AG04450 (cell line): ENCODE data around the gene SLC2A9. TPM values are rescaled to one million over a fixed set of nuclear protein-coding genes. Genes with fewer than 3 reads are reported as not detected.

Experiments used
- CTCF ChIA-PET: fragments of 300-600, 350-600 bp; formaldehyde crosslinking; extraction: SDS; loops from one replicate; lab custom pipeline; 2022; ENCODE audit warnings: antibody characterized with exemption, inconsistent platforms; lab: Charles Lee
- POLR2A ChIA-PET: fragments of 350-600 bp; formaldehyde crosslinking; extraction: SDS; loops from one replicate; lab custom pipeline; 2021; ENCODE audit warnings: antibody characterized with exemption, inconsistent platforms; lab: Yijun Ruan, JAX
- DNase-seq: peaks from one replicate; pipeline ENCODE4 v3.0.0-alpha.2; 2011; ENCODE audit warnings: low read depth, low spot score
- H3K27ac ChIP-seq: one replicate; pipeline ENCODE4 v1.5.1; 2012; ENCODE audit warnings: low read depth, low read length, control low read depth
- H3K27me3 ChIP-seq: one replicate; pipeline ENCODE4 v1.6.0; 2012; ENCODE audit warnings: low read length; ENCODE audit not compliant: control insufficient read depth, insufficient read depth
- H3K4me3 ChIP-seq: 2 replicates; pipeline ENCODE4 v1.5.1; 2011; ENCODE audit warnings: mild to moderate bottlenecking, low read depth, low read length, control low read depth
- H3K9me3 ChIP-seq: 2 replicates; pipeline ENCODE4 v1.5.1; 2012; ENCODE audit warnings: low read length; ENCODE audit not compliant: control insufficient read depth, insufficient read depth
- polyA plus RNA-seq: library from polyadenylated mRNA; depleted of rRNA; stranded (reverse); fragments of >200 nt; gene quantifications from 2 replicates; pipeline ENCODE4 v1.2.3, GENCODE V29; 2011
- TF ChIP-seq, protein P1 (sequence below): IDR thresholded peaks from 2 replicates; pipeline ENCODE4 v1.5.1; 2011; ENCODE audit warnings: low read depth, low read length, control low read depth, inconsistent platforms

The SLC2A9 gene
- polyA plus RNA-seq, 1 experiment: 2.4 TPM

DNA sequence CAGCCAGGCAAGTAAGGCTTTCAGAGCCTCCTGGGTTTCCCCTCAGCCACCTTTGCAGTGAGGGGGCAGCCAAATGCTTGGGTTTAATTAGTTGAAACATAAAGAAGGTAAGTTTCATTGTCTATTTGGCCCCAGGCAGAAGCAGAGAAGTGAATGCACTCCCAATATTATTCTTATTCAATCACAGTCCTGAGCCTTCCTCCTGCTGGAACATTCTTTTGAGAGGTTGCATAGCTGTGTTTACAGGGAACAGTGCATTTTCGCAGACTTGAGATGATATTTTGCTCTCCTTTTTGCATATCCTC, 13.9 kb downstream of the SLC2A9 start:
- Histone ChIP-seq H3K27me3 (no peaks in the 10 kb centered on the region), H3K9me3 (no peaks in the 10 kb centered on the region), H3K27ac (no peak overlapping the region), H3K4me3 (no peak overlapping the region)
- DNase-seq: no peak
- ChIA-PET CTCF (no interaction called here), POLR2A (no interaction called here)
- TF ChIP-seq, protein P1, sequence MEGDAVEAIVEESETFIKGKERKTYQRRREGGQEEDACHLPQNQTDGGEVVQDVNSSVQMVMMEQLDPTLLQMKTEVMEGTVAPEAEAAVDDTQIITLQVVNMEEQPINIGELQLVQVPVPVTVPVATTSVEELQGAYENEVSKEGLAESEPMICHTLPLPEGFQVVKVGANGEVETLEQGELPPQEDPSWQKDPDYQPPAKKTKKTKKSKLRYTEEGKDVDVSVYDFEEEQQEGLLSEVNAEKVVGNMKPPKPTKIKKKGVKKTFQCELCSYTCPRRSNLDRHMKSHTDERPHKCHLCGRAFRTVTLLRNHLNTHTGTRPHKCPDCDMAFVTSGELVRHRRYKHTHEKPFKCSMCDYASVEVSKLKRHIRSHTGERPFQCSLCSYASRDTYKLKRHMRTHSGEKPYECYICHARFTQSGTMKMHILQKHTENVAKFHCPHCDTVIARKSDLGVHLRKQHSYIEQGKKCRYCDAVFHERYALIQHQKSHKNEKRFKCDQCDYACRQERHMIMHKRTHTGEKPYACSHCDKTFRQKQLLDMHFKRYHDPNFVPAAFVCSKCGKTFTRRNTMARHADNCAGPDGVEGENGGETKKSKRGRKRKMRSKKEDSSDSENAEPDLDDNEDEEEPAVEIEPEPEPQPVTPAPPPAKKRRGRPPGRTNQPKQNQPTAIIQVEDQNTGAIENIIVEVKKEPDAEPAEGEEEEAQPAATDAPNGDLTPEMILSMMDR: no peak

DNA sequence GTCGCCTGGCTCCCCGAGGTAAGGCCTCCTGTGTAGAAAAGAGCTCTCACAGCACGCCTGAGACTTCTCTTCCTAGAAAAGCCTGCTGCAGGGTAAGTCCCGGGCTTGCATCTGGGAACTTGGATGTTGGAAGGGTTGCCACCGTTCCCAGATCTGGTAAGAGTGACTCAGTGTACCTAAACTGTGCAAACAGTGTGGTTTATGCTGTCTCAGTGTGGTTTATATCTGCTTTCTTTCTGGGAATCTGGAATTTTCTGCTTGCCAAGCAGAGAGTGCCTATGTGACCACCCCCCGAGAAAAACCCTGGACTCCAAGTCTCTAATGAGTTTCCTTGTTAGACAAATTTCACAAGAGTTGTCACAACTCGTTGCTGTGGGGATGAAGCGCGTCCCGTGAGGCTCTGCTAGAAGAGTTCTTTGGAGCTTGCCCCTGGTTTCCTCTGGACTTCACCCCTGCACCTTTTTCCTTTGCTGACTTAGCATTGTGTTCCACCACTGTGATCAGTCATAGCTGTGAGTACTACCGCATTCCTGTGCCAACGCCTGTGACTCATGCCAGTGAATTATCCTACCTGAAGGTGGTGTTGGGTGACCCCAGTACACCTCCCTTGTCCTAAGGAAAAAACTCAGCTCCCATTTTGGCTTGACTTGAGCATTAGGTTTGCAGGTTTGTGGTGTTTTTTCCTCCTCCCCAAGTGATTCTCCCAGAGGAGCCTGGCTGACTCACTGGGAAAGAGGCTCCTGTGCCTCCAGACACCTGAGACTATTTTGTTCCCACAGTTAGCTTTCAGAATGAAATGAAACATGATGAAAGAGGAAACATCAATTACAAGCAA, 14.5 kb downstream of the SLC2A9 start:
- H3K27ac ChIP-seq: no peak overlapping the region
- peaks cover 2% of the 10 kb centered on the region; the same call in 1 of the 2 replicates for H3K9me3 ChIP-seq
- ChIA-PET POLR2A (no interaction called here), CTCF (no interaction called here)
- no peak for DNase-seq
- TF ChIP-seq, protein P1: no peak
- no peaks in the 10 kb centered on the region for H3K27me3 ChIP-seq
- H3K4me3 ChIP-seq: no peak overlapping the region

DNA sequence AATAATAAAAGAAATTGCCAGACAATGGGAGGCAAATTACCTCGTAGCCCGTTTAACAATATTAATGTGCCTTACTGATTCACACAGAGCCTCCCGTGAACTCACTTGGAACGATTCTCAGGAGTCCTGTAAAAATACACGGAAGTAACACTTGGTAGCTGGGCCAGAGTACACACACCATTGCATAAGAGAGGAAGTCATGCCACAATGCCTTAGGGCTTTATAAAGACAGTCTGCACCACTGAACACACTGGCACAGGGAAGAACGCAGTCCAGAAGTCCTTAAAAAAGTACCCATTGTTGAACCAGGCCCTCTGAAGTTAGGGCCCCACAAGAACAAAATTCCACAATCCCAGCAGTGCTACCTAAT, 15.1 kb downstream of the SLC2A9 start:
- DNase-seq: no peak
- Histone ChIP-seq H3K9me3 (peaks cover 3% of the 10 kb centered on the region; the same call in 1 of the 2 replicates), H3K4me3 (no peak overlapping the region), H3K27me3 (no peaks in the 10 kb centered on the region), H3K27ac (no peak overlapping the region)
- TF ChIP-seq, protein P1: no peak
- ChIA-PET POLR2A (no interaction called here), CTCF (no interaction called here)

DNA sequence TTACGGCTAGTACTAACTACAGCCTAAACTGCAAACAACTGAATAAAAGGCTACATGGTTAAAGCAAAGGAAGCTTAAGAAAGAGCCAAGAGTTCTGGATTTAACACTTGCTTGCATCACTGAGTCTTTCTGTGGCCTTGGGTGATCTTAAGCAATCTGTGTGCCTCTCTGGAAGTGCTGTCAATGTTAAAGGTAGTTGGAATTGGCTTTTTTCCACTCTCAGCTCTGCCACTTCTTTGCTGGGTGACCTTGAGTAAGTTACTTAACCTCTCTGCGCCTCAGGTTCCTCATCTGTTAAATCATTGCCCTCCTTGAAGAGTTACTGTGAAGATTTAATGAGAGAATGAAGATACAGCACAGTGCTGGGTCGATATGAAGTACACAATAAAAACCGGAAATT, 15.7 kb downstream of the SLC2A9 start:
- ChIA-PET CTCF (interaction anchor here (1.1 kb wide), 1 partner anchor 8 kb away, joined by 3 read pairs; no protein-coding TSS in a partner anchor), POLR2A (no interaction called here)
- Histone ChIP-seq H3K27me3 (no peaks in the 10 kb centered on the region), H3K9me3 (peaks cover 3% of the 10 kb centered on the region; the same call in 1 of the 2 replicates), H3K4me3 (no peak overlapping the region), H3K27ac (no peak overlapping the region)
- TF ChIP-seq, protein P1: no peak
- DNase-seq: no peak

DNA sequence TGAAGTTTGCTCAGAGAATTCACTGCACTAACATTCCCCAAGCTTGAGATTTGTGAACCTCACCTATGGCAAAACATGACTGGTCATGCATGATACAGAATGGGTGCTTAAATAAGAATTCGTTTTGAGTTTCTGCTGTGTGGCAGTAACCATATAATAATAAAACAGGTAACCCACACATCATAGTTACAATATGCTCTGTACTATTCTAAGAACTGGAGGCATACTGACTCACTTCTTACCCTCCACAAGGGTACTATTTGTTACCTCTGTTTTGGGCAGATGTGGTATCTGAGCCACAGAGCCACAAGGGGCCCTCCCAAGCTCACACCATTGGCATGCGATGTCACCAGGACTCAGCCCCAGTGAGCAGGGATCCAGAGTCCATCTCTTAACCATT, 17.6 kb downstream of the SLC2A9 start:
- Histone ChIP-seq H3K9me3 (peaks cover 3% of the 10 kb centered on the region; the same call in 1 of the 2 replicates), H3K27ac (no peak overlapping the region), H3K4me3 (no peak overlapping the region), H3K27me3 (no peaks in the 10 kb centered on the region)
- POLR2A ChIA-PET: no interaction called here
- TF ChIP-seq, protein P1: no peak
- CTCF ChIA-PET: no interaction called here
- DNase-seq: no peak
